Brain microvascular endothelial cell (primary cell): ENCODE measurements around the gene FOXJ1.

Experiments
- DNase-seq: peaks from one replicate; pipeline ENCODE4 v3.0.0-alpha.2; 2020
- H3K27ac ChIP-seq: fragments of 250-450 bp; sonication (Bioruptor Pico); 2 replicates; pipeline ENCODE4 v1.5.1; 2020; ENCODE audit warnings: mild to moderate bottlenecking, moderate library complexity
- H3K27me3 ChIP-seq: fragments of 250-450 bp; sonication (Bioruptor Pico); replicated peaks from 2 replicates; pipeline ENCODE4 v1.5.1; 2020; ENCODE audit warnings: mild to moderate bottlenecking
- H3K36me3 ChIP-seq: fragments of 250-450 bp; sonication (Bioruptor Pico); replicated peaks from 2 replicates; pipeline ENCODE4 v1.5.1; 2020; ENCODE audit warnings: mild to moderate bottlenecking
- H3K4me3 ChIP-seq: 2 replicates; pipeline ENCODE4 v1.5.1; 2011; ENCODE audit warnings: low read depth, mild to moderate bottlenecking, control low read depth, low read length, moderate library complexity
- CTCF ChIP-seq: IDR thresholded peaks from 2 replicates; pipeline ENCODE4 v1.5.1; 2011; ENCODE audit warnings: low read depth, mild to moderate bottlenecking, moderate library complexity, low read length, control low read depth, inconsistent platforms; ENCODE audit errors: missing control alignments
- in situ Hi-C: cut with HindIII; loops from 2 replicates; pipeline ENCODE4 v1.10.0; 2017; ENCODE audit warnings: low sequenced_read_pairs, low pct_ligation_motif_present

FOXJ1 gene

GRCh38 chr17:76174037-76174436 is 33.0 kb upstream of the FOXJ1 start:
- no peak for TF ChIP-seq CTCF
- Histone ChIP-seq H3K27ac (no peak overlapping the region), H3K4me3 (no peak overlapping the region), H3K27me3 (no peaks in the 10 kb centered on the region), H3K36me3 (no peaks in the 10 kb centered on the region)
- no peak for DNase-seq
- in situ Hi-C loops, result loop anchor here (25.0 kb wide), 1 partner anchor 88 kb away; the partner anchor contains the start of gene UBALD2

GRCh38 chr17:76173474-76173873 is 32.4 kb upstream of the FOXJ1 start:
- no peak overlapping the region for H3K27ac ChIP-seq
- H3K27me3 ChIP-seq, result no peaks in the 10 kb centered on the region
- H3K36me3 ChIP-seq, result no peaks in the 10 kb centered on the region
- TF ChIP-seq CTCF, result no peak
- no peak for DNase-seq
- in situ Hi-C loops, result loop anchor here (25.0 kb wide), 1 partner anchor 89 kb away; the partner anchor contains the start of gene UBALD2
- no peak overlapping the region for H3K4me3 ChIP-seq

GRCh38 chr17:76171706-76172105 is 30.7 kb upstream of the FOXJ1 start:
- no peaks in the 10 kb centered on the region for H3K36me3 ChIP-seq
- no peak for DNase-seq
- no peaks in the 10 kb centered on the region for H3K27me3 ChIP-seq
- H3K4me3 ChIP-seq, result no peak overlapping the region
- in situ Hi-C loops, result loop anchor here (25.0 kb wide), 1 partner anchor 91 kb away; the partner anchor contains the start of gene UBALD2
- no peak overlapping the region for H3K27ac ChIP-seq
- TF ChIP-seq CTCF, result no peak

- DNase-seq, result no peak
- no peak for TF ChIP-seq CTCF
- no peak overlapping the region for H3K27ac ChIP-seq
- in situ Hi-C loops, result loop anchor here (25.0 kb wide), 1 partner anchor 92 kb away; the partner anchor contains the start of gene UBALD2
- no peaks in the 10 kb centered on the region for H3K36me3 ChIP-seq
- no peak overlapping the region for H3K4me3 ChIP-seq
- no peaks in the 10 kb centered on the region for H3K27me3 ChIP-seq
Measured at GRCh38 chr17:76170114-76170513, 29.1 kb upstream of the FOXJ1 start.

- in situ Hi-C loops, result loop anchor here (25.0 kb wide), 1 partner anchor 95 kb away; the partner anchor contains the start of gene UBALD2
- no peak for DNase-seq
- H3K36me3 ChIP-seq, result no peaks in the 10 kb centered on the region
- no peaks in the 10 kb centered on the region for H3K27me3 ChIP-seq
- H3K4me3 ChIP-seq, result no peak overlapping the region
- no peak overlapping the region for H3K27ac ChIP-seq
- TF ChIP-seq CTCF, result no peak
Measured at GRCh38 chr17:76166906-76167305, 25.9 kb upstream of the FOXJ1 start.

- TF ChIP-seq CTCF, result peak; percentile 29
- Histone ChIP-seq H3K27me3 (no peaks in the 10 kb centered on the region), H3K36me3 (no peaks in the 10 kb centered on the region), H3K4me3 (no peak overlapping the region), H3K27ac (no peak overlapping the region)
- in situ Hi-C loops, result loop anchor here (25.0 kb wide), 1 partner anchor 96 kb away; the partner anchor contains the start of gene UBALD2
- DNase-seq, result no peak
Measured at GRCh38 chr17:76166168-76166567, 25.1 kb upstream of the FOXJ1 start.
